ENCODE results near the gene RLF.

DNA sequence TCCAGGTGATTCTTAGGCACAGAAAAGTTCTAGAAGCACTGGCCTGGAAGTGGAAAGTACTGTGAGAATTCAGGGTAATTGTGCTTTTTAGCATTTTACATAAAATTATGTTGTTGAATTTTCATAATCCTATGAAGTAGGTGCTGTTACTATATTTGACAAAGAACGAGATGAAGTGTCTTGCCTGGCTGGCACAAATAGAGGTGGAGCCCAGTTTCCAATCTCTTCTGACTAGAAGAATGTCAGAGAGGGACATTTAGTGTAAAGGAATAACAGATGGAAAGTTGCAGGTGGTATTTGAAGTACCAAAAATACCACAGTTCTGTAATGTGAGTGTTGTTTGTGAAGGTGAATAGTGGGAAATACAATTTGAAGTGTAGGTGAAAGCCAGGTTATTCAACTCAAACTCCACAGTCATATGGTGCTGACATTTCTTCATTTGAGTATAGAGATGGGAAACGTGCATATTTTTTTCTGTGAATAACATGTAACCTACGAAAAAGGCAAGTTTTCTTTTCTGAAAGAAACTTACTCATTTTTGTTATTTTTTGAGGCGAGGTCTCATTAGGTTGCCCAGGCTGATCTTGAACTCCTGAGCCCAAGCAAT lies 83.1 kb downstream of the RLF start:
- TF ChIP-seq, protein P1, sequence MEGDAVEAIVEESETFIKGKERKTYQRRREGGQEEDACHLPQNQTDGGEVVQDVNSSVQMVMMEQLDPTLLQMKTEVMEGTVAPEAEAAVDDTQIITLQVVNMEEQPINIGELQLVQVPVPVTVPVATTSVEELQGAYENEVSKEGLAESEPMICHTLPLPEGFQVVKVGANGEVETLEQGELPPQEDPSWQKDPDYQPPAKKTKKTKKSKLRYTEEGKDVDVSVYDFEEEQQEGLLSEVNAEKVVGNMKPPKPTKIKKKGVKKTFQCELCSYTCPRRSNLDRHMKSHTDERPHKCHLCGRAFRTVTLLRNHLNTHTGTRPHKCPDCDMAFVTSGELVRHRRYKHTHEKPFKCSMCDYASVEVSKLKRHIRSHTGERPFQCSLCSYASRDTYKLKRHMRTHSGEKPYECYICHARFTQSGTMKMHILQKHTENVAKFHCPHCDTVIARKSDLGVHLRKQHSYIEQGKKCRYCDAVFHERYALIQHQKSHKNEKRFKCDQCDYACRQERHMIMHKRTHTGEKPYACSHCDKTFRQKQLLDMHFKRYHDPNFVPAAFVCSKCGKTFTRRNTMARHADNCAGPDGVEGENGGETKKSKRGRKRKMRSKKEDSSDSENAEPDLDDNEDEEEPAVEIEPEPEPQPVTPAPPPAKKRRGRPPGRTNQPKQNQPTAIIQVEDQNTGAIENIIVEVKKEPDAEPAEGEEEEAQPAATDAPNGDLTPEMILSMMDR (IDR thresholded peaks at IDR 0.05) = no peak
- TF ChIP-seq POLR2AphosphoS5 (IDR thresholded peaks at IDR 0.05) = no peak
- no peak for TF ChIP-seq POLR2A (IDR thresholded peaks at IDR 0.05; ENCODE audit: low read depth)
- no peak for TF ChIP-seq EP300 (IDR thresholded peaks at IDR 0.05)
